ENCODE measurements around the gene ASTN1. TPM values are rescaled to one million over a fixed set of nuclear protein-coding genes. Genes with fewer than 3 reads are reported as not detected.
A peak's percentile ranks its signal among the peaks of the same experiment; 100 is the strongest.

The ASTN1 gene
- total and polyA plus RNA-seq, 9 of the 15 experiments (the other 6 are each of a cell fraction or from before 2014, with no cell fraction given) = 0.05 to 0.22 (median 0.18) TPM

GRCh38 chr1:176879784-176880620, 284.5 kb downstream of the ASTN1 start (continued):
- no peak for TF ChIP-seq CHCHD3 (CRISPR knock-in tag; IDR thresholded peaks at IDR 0.05)
- TF ChIP-seq GMEB1 (CRISPR knock-in tag; IDR thresholded peaks at IDR 0.05) = no peak
- peak; percentile 70; the same call in 1 of the 2 replicates for TF ChIP-seq EHMT2 (IDR thresholded peaks at IDR 0.05)
- 0 out of 2 replicates have a peak, but pooled peaks have one; percentile 33 for TF ChIP-seq FOXP1 (CRISPR knock-in tag; IDR thresholded peaks at IDR 0.05)
- no peak for TF ChIP-seq CAMTA2 (CRISPR knock-in tag; conservative IDR thresholded peaks at IDR 0.05)
- 0 out of 2 replicates have a peak, but pooled peaks have one; percentile 20 for TF ChIP-seq ZNF76 (CRISPR knock-in tag; IDR thresholded peaks at IDR 0.05; ENCODE audit: borderline replicate concordance)
- TF ChIP-seq SAP30 (IDR thresholded peaks at IDR 0.05; ENCODE audit: borderline replicate concordance, insufficient read depth, low read depth, low read length, poor library complexity, severe bottlenecking) = no peak
- TF ChIP-seq NEUROD1 (IDR thresholded peaks at IDR 0.05; ENCODE audit: borderline replicate concordance, low read depth, low read length, partially characterized antibody) = peak; percentile 76
- TF ChIP-seq, protein P1, sequence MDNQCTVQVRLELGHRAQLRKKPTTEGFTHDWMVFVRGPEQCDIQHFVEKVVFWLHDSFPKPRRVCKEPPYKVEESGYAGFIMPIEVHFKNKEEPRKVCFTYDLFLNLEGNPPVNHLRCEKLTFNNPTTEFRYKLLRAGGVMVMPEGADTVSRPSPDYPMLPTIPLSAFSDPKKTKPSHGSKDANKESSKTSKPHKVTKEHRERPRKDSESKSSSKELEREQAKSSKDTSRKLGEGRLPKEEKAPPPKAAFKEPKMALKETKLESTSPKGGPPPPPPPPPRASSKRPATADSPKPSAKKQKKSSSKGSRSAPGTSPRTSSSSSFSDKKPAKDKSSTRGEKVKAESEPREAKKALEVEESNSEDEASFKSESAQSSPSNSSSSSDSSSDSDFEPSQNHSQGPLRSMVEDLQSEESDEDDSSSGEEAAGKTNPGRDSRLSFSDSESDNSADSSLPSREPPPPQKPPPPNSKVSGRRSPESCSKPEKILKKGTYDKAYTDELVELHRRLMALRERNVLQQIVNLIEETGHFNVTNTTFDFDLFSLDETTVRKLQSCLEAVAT (IDR thresholded peaks at IDR 0.05) = peak in 1 of 2 experiments; percentile 39; a peak in 1 of 4 replicates
- TF ChIP-seq REST (IDR thresholded peaks at IDR 0.05; ENCODE audit: borderline replicate concordance) = peak; percentile 29; the same call in 1 of the 2 replicates
- no peak for TF ChIP-seq REST (CRISPR knock-in tag; IDR thresholded peaks at IDR 0.05; ENCODE audit: low read depth)
- no peak for TF ChIP-seq PCBP2 (IDR thresholded peaks at IDR 0.05; ENCODE audit: low read depth, low read length, poor library complexity, severe bottlenecking)
- TF ChIP-seq YY1 (IDR thresholded peaks at IDR 0.05; ENCODE audit: borderline replicate concordance in 1 of 3, control insufficient read depth in 1 of 3, extremely low read depth in 1 of 3, insufficient read depth in 3 of 3, insufficient read length in 1 of 3, insufficient replicate concordance in 2 of 3, low read depth in 1 of 3, low read length in 2 of 3) = peak in 1 of 3 experiments; percentile 29
- no peak for TF ChIP-seq RBM22 (IDR thresholded peaks at IDR 0.05; ENCODE audit: low read depth, low read length, poor library complexity, severe bottlenecking)
- no peak for TF ChIP-seq ZSCAN29 (IDR thresholded peaks at IDR 0.05)

Measured in K562 (cell line).